ENCODE results near the gene LRP3.

DNA sequence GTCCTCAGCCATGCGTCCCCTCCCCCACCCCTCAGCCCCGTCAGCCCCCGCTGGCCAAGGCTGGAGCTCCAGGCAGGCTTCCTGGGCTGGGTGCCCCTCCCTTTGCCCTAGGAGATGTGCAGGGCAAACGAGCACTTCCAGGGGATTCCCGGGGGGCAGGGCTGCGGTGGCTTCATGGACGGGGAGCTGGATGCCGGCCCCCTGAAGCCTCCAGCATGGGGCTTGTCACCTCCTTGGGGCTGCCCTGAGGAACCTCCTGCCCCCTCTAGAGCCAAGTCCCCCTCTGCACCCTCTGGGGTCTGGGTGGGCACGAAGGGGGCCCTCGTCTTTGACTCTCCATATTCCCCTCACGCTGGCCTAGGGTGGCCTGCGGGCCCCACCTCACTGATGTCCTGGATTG lies 56.9 kb downstream of the LRP3 start:
- TF ChIP-seq POLR2AphosphoS5 (IDR thresholded peaks at IDR 0.05; ENCODE audit: low read depth) (no peak), CTCF (IDR thresholded peaks at IDR 0.05; ENCODE audit: insufficient read depth, low read length) (no peak)

All from HL-60 (cell line).